HT-29 (cell line): Measurements from ENCODE around the gene DYNLT3. TPM values are rescaled to one million over a fixed set of nuclear protein-coding genes. Genes with fewer than 3 reads are reported as not detected.

Experiments used
- DNase-seq: peaks from one replicate; pipeline ENCODE4 v3.0.0-alpha.2; 2015; ENCODE audit warnings: low spot score
- total RNA-seq: library from RNA; depleted of rRNA; stranded (reverse); fragments of >200 nt; shearing (Covaris generic); gene quantifications from 2 replicates; pipeline ENCODE4 v1.2.3, GENCODE V29; 2014

Gene DYNLT3
- total RNA-seq, 1 experiment from 2014 or later = 23.9 TPM

- DNase-seq = no peak
These were observed 2.7 kb downstream of the DYNLT3 start for GRCh38 chrX:37844622-37845021.

- DNase-seq = no peak
These were observed 6.4 kb downstream of the DYNLT3 start for GRCh38 chrX:37840931-37841330.

- DNase-seq = no peak
These were observed 12.4 kb downstream of the DYNLT3 start for GRCh38 chrX:37834937-37835336.

- DNase-seq = no peak
These were observed 17.0 kb downstream of the DYNLT3 start for GRCh38 chrX:37830371-37830770.

- no peak for DNase-seq
These were observed 17.6 kb downstream of the DYNLT3 start for GRCh38 chrX:37829721-37830120.

- DNase-seq = peak; percentile 59
These were observed 22.0 kb downstream of the DYNLT3 start for GRCh38 chrX:37825215-37825842.

- DNase-seq = no peak
These were observed 22.7 kb downstream of the DYNLT3 start for GRCh38 chrX:37824491-37825214.

- DNase-seq = no peak
These were observed 26.7 kb downstream of the DYNLT3 start for GRCh38 chrX:37820646-37821045.

GRCh38 chrX:37818031-37818430 is 29.3 kb downstream of the DYNLT3 start:
- DNase-seq = no peak

- no peak for DNase-seq
These were observed 29.8 kb downstream of the DYNLT3 start for GRCh38 chrX:37817579-37817978.

GRCh38 chrX:37817176-37817575 is 30.2 kb downstream of the DYNLT3 start:
- no peak for DNase-seq

GRCh38 chrX:37816766-37817165 is 30.6 kb downstream of the DYNLT3 start:
- no peak for DNase-seq

GRCh38 chrX:37815366-37815765 is 32.0 kb downstream of the DYNLT3 start:
- no peak for DNase-seq

- DNase-seq = no peak
These were observed 33.8 kb downstream of the DYNLT3 start for GRCh38 chrX:37813570-37813969.

- no peak for DNase-seq
These were observed 35.3 kb downstream of the DYNLT3 start for GRCh38 chrX:37812110-37812509.

GRCh38 chrX:37809970-37810369 is 37.4 kb downstream of the DYNLT3 start:
- DNase-seq = no peak

- DNase-seq = no peak
These were observed 44.3 kb downstream of the DYNLT3 start for GRCh38 chrX:37803057-37803456.

GRCh38 chrX:37802028-37802427 is 45.3 kb downstream of the DYNLT3 start:
- no peak for DNase-seq

GRCh38 chrX:37800717-37801116 is 46.7 kb downstream of the DYNLT3 start:
- no peak for DNase-seq

GRCh38 chrX:37799936-37800335 is 47.4 kb downstream of the DYNLT3 start:
- DNase-seq = no peak

- no peak for DNase-seq
These were observed 50.6 kb downstream of the DYNLT3 start for GRCh38 chrX:37796805-37797204.

GRCh38 chrX:37796310-37796709 is 51.1 kb downstream of the DYNLT3 start:
- DNase-seq = no peak
